ENCODE data around the gene FBP2.
"Not testable (repeated sequence)": the region's sequence is repeated elsewhere in the genome, so short reads cannot be mapped to it uniquely, and the experiment has no call there.

DNA sequence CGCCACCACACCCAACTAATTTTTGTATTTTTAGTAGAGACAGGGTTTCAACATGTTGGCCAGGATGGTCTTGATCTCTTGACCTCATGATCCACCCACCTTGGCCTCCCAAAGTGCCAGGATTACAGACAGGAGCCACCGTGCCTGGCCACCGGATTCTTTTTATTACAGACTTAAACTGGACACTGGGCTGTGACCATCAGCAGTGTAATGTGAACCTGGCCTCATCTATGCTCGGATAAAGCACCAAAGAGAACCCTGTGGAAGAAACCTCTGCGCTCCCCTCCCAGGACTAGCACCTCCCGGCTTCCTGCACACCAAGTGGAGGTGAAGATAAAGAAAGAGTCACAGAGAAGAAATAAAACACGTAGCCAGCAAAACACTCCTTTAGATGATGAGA is 941 bp downstream of the FBP2 start:
- TF ChIP-seq, protein P1, sequence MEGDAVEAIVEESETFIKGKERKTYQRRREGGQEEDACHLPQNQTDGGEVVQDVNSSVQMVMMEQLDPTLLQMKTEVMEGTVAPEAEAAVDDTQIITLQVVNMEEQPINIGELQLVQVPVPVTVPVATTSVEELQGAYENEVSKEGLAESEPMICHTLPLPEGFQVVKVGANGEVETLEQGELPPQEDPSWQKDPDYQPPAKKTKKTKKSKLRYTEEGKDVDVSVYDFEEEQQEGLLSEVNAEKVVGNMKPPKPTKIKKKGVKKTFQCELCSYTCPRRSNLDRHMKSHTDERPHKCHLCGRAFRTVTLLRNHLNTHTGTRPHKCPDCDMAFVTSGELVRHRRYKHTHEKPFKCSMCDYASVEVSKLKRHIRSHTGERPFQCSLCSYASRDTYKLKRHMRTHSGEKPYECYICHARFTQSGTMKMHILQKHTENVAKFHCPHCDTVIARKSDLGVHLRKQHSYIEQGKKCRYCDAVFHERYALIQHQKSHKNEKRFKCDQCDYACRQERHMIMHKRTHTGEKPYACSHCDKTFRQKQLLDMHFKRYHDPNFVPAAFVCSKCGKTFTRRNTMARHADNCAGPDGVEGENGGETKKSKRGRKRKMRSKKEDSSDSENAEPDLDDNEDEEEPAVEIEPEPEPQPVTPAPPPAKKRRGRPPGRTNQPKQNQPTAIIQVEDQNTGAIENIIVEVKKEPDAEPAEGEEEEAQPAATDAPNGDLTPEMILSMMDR (IDR thresholded peaks at IDR 0.05): not testable (repeated sequence)
- not testable (repeated sequence) for TF ChIP-seq POLR2A (IDR thresholded peaks at IDR 0.05)
